ENCODE data around the gene NMNAT2.

The NMNAT2 gene

GRCh38 chr1:183288583-183288982 lies 129.6 kb downstream of the NMNAT2 start:
- TF ChIP-seq CTCF (IDR thresholded peaks at IDR 0.05; ENCODE audit: extremely low read depth, missing control alignments) = no peak
- no peak for DNase-seq (ENCODE audit: low spot score)

- TF ChIP-seq CTCF (IDR thresholded peaks at IDR 0.05; ENCODE audit: extremely low read depth, missing control alignments) = no peak
- no peak for DNase-seq (ENCODE audit: low spot score)
Observed at GRCh38 chr1:183287191-183287675, 130.9 kb downstream of the NMNAT2 start.

GRCh38 chr1:183285746-183286145 lies 132.4 kb downstream of the NMNAT2 start:
- no peak for TF ChIP-seq CTCF (IDR thresholded peaks at IDR 0.05; ENCODE audit: extremely low read depth, missing control alignments)
- DNase-seq (ENCODE audit: low spot score) = no peak

GRCh38 chr1:183285256-183285655 lies 132.9 kb downstream of the NMNAT2 start:
- DNase-seq (ENCODE audit: low spot score) = no peak
- TF ChIP-seq CTCF (IDR thresholded peaks at IDR 0.05; ENCODE audit: extremely low read depth, missing control alignments) = no peak

GRCh38 chr1:183284086-183284485 lies 134.1 kb downstream of the NMNAT2 start:
- no peak for TF ChIP-seq CTCF (IDR thresholded peaks at IDR 0.05; ENCODE audit: extremely low read depth, missing control alignments)
- DNase-seq (ENCODE audit: low spot score) = no peak

GRCh38 chr1:183283286-183283685 lies 134.9 kb downstream of the NMNAT2 start:
- no peak for DNase-seq (ENCODE audit: low spot score)
- TF ChIP-seq CTCF (IDR thresholded peaks at IDR 0.05; ENCODE audit: extremely low read depth, missing control alignments) = no peak

- no peak for TF ChIP-seq CTCF (IDR thresholded peaks at IDR 0.05; ENCODE audit: extremely low read depth, missing control alignments)
Observed at GRCh38 chr1:183282101-183282855, 135.9 kb downstream of the NMNAT2 start.

More at GRCh38 chr1:183282101-183282855, 135.9 kb downstream of the NMNAT2 start:
- no peak for DNase-seq (ENCODE audit: low spot score)

Data from GM20000 (cell line).